Skeletal muscle cell (primary cell): ENCODE data around the gene USP48.
"Not testable (repeated sequence)": the region's sequence is repeated elsewhere in the genome, so short reads cannot be mapped to it uniquely, and the experiment has no call there.

ENCODE experiments used
- DNase-seq: peaks from one replicate; pipeline ENCODE4 v3.0.0-alpha.2; 2010; ENCODE audit warnings: low read depth
- H3K4me3 ChIP-seq: 2 replicates; pipeline ENCODE4 v1.5.1; 2011; ENCODE audit warnings: low read depth, mild to moderate bottlenecking, control low read depth, low read length, moderate library complexity

USP48 gene

DNA sequence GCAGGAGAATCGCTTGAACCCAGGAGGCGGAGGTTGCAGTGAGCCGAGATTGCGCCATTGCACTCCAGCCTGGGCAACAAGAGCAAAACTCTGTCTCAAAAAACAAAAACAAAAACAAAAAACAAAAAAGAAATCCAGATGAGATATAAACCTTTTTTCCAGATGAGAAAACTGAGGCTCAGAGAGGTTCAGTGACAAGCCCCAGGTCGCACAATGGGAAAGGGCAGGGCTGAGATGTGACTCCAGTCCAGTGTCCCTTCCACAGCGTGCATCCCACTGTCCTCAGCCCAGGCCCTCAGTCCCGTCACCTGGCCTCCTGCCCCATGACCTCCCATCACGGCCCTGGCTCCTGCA is 151.4 kb downstream of the USP48 start:
- not testable (repeated sequence) for H3K4me3 ChIP-seq, DNase-seq

- DNase-seq: no peak
- no peak overlapping the region for H3K4me3 ChIP-seq
These were observed 152.2 kb downstream of the USP48 start for GRCh38 chr1:21630571-21631343.

GRCh38 chr1:21629971-21630370 is 153.0 kb downstream of the USP48 start:
- DNase-seq: no peak
- no peak overlapping the region for H3K4me3 ChIP-seq

GRCh38 chr1:21628798-21629393 is 154.1 kb downstream of the USP48 start:
- DNase-seq: no peak
- no peak overlapping the region for H3K4me3 ChIP-seq
